ENCODE measurements around the gene SYT17. TPM values are rescaled to one million over a fixed set of nuclear protein-coding genes. Genes with fewer than 3 reads are reported as not detected.

Gene SYT17
- total RNA-seq, 2 experiments from 2014 or later: not detected

DNA sequence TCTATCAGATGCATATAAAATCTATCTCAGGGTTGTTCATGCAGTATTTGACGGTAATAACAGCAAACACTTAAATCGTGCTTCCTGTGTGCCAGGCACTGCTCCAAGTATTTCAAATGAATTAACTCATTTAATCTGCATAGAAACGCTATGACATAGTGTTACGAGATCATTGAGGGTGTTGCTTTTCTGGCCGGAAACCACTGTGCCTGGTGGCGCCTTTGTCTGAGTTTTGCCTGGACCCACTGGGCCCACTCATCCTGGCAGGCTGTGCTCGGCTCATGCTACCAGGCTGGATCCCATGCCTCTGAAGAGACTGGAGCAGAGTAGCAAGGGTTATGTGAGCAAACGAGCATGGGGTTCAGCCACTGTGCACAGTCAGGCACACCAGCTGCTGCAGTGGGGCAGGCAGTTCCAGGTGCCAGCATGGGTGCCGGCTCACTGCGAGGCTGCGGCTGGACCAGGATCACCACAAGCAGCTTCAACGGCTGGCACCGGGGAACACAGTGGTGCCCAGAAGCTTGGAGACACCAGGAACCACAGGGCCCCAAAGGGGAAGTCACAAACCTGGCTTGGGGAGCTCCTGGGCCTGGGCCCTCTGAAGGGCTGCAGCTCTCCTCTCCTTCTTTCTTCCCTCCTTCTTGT is 71.6 kb downstream of the SYT17 start:
- no peak for DNase-seq
- ChIA-PET CTCF (interaction anchor here (0.6 kb wide), 1 partner anchor 55 kb away, joined by 4 read pairs; no protein-coding TSS in a partner anchor), POLR2A (no interaction called here)
- Mint-ChIP-seq H3K9me3 (peaks cover 19% of the 10 kb centered on the region), H3K36me3 (ENCODE audit: low read depth) (no peaks in the 10 kb centered on the region), H3K4me1 (no peaks in the 10 kb centered on the region), H3K4me3 (no peak overlapping the region), H3K27ac (no peak overlapping the region), H3K27me3 (no peaks in the 10 kb centered on the region)

GRCh38 chr16:19240494-19240893 is 72.5 kb downstream of the SYT17 start:
- POLR2A ChIA-PET: no interaction called here
- Mint-ChIP-seq H3K4me3 (no peak overlapping the region), H3K27me3 (no peaks in the 10 kb centered on the region), H3K4me1 (no peaks in the 10 kb centered on the region), H3K27ac (no peak overlapping the region), H3K36me3 (ENCODE audit: low read depth) (no peaks in the 10 kb centered on the region), H3K9me3 (peaks cover 12% of the 10 kb centered on the region)
- CTCF ChIA-PET: no interaction called here
- no peak for DNase-seq

- Mint-ChIP-seq H3K4me1 (no peaks in the 10 kb centered on the region), H3K4me3 (no peak overlapping the region), H3K27ac (no peak overlapping the region), H3K27me3 (no peaks in the 10 kb centered on the region), H3K36me3 (ENCODE audit: low read depth) (no peaks in the 10 kb centered on the region), H3K9me3 (peaks cover 9% of the 10 kb centered on the region)
- ChIA-PET CTCF (no interaction called here), POLR2A (no interaction called here)
- DNase-seq: no peak
These were observed 73.5 kb downstream of the SYT17 start for GRCh38 chr16:19241512-19241911.

DNA sequence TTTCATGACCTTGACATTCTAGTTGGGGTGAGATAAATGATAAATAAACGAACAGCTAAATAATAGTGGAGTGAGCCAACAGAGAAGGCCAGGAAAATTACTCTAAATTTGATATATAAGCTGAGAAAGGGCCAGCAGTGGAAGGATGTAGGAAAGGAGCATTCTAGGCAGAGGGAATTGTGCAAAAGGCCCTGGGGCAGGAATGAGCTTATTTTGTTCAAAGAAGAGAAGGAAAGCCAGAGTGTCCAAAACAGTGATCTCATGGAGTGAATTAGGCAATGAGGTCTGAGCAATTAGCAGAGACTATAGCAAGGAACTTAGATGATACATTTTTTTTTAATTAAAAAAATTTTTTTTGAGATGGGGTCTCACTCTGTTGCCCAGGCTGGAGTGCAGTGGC is 74.1 kb downstream of the SYT17 start:
- H3K27me3 Mint-ChIP-seq: no peaks in the 10 kb centered on the region
- no peak overlapping the region for H3K4me3 Mint-ChIP-seq
- ChIA-PET POLR2A (no interaction called here), CTCF (no interaction called here)
- DNase-seq: no peak
- no peaks in the 10 kb centered on the region for H3K36me3 Mint-ChIP-seq (ENCODE audit: low read depth)
- H3K27ac Mint-ChIP-seq: no peak overlapping the region
- peaks cover 9% of the 10 kb centered on the region for H3K9me3 Mint-ChIP-seq
- no peaks in the 10 kb centered on the region for H3K4me1 Mint-ChIP-seq

DNA sequence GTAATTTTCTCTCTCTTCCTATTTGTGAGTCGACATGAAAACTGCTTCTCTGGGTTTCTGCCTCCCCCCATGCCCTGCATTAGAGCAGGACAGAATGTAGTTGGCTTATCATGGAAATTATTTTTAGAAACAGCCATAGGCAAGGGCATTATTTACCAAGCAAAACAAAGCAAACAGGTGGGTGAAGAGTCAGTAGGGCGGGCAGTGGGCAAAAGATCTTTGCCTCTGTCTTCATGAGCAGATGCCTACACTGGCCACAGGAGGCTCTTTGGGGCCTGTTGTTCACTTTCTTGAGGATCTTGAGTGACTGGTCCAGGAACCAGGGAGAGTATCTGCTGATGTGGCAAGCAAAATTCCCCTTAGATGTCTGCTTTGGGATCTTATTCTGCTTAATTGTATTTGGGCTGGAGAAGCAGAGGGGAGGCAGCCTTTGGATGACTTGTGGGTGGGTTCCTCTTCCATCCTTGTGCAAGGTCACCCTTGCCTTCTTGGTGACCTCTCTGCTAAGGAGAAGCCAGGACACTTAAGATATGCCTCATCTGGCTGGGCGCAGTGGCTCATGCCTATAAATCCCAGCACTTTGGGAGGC is 75.0 kb downstream of the SYT17 start:
- ChIA-PET CTCF (no interaction called here), POLR2A (no interaction called here)
- Mint-ChIP-seq H3K4me1 (no peaks in the 10 kb centered on the region), H3K36me3 (ENCODE audit: low read depth) (no peaks in the 10 kb centered on the region), H3K27me3 (no peaks in the 10 kb centered on the region), H3K9me3 (peaks cover 4% of the 10 kb centered on the region), H3K27ac (no peak overlapping the region), H3K4me3 (no peak overlapping the region)
- DNase-seq: no peak

- no peak for DNase-seq
- ChIA-PET POLR2A (no interaction called here), CTCF (no interaction called here)
- Mint-ChIP-seq H3K4me1 (no peaks in the 10 kb centered on the region), H3K36me3 (ENCODE audit: low read depth) (no peaks in the 10 kb centered on the region), H3K9me3 (peaks cover 4% of the 10 kb centered on the region), H3K27me3 (no peaks in the 10 kb centered on the region), H3K27ac (no peak overlapping the region), H3K4me3 (no peak overlapping the region)
These were observed 77.4 kb downstream of the SYT17 start for GRCh38 chr16:19245326-19245925.

DNA sequence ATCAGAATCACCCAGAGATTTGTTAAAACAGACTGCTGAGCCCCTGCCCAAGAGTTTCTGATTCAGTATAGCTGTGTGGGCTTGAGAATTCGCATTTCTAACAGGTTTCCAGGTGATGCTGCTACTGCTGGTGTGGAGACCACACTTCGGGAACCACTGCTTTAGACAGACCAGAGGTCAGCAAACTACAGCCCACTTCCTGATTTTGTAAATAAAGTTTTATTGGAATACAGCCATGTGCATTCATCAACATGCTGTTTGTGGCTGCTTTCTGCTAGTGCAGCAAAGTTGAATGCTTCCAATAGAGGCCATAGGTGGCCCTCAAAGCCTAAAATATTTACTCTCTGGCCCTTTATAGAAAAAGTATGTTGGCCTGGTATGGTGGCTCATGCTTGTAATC is 84.9 kb downstream of the SYT17 start:
- no peak for DNase-seq
- Mint-ChIP-seq H3K27me3 (peaks cover 2% of the 10 kb centered on the region), H3K27ac (no peak overlapping the region), H3K9me3 (no peaks in the 10 kb centered on the region), H3K4me1 (no peaks in the 10 kb centered on the region), H3K4me3 (no peak overlapping the region), H3K36me3 (ENCODE audit: low read depth) (no peaks in the 10 kb centered on the region)
- ChIA-PET CTCF (no interaction called here), POLR2A (no interaction called here)

DNA sequence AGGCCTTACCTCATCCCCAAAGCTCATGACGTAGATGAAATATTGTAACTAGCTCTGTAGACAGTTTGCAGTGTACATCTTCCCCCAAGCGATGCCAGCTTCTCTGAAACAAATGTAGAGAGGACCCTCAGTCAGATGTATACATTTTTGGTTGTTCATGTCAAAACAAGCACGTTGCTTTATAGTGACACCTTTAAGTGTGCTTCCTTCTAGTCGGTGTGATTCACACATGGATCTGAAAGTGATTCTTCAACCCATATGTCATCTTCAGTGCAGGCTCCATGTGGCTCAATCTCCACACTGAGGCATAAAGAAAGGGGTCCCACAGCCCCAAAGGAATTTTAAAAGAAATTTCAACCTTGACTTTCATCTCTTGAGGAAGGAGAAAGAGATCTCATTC is 86.6 kb downstream of the SYT17 start:
- peaks cover 2% of the 10 kb centered on the region for H3K27me3 Mint-ChIP-seq
- DNase-seq: no peak
- ChIA-PET CTCF (no interaction called here), POLR2A (no interaction called here)
- H3K9me3 Mint-ChIP-seq: no peaks in the 10 kb centered on the region
- H3K4me3 Mint-ChIP-seq: no peak overlapping the region
- no peaks in the 10 kb centered on the region for H3K4me1 Mint-ChIP-seq
- H3K36me3 Mint-ChIP-seq (ENCODE audit: low read depth): no peaks in the 10 kb centered on the region
- H3K27ac Mint-ChIP-seq: no peak overlapping the region

GRCh38 chr16:19264123-19264673 is 96.2 kb downstream of the SYT17 start:
- H3K9me3 Mint-ChIP-seq: peaks cover 6% of the 10 kb centered on the region
- no peaks in the 10 kb centered on the region for H3K4me1 Mint-ChIP-seq
- H3K27ac Mint-ChIP-seq: no peak overlapping the region
- H3K4me3 Mint-ChIP-seq: no peak overlapping the region
- no peak for DNase-seq
- ChIA-PET POLR2A (no interaction called here), CTCF (interaction anchor here (0.7 kb wide), 1 partner anchor 38 kb away, joined by 6 read pairs; no protein-coding TSS in a partner anchor)
- H3K27me3 Mint-ChIP-seq: peaks cover 4% of the 10 kb centered on the region
- no peaks in the 10 kb centered on the region for H3K36me3 Mint-ChIP-seq (ENCODE audit: low read depth)

DNA sequence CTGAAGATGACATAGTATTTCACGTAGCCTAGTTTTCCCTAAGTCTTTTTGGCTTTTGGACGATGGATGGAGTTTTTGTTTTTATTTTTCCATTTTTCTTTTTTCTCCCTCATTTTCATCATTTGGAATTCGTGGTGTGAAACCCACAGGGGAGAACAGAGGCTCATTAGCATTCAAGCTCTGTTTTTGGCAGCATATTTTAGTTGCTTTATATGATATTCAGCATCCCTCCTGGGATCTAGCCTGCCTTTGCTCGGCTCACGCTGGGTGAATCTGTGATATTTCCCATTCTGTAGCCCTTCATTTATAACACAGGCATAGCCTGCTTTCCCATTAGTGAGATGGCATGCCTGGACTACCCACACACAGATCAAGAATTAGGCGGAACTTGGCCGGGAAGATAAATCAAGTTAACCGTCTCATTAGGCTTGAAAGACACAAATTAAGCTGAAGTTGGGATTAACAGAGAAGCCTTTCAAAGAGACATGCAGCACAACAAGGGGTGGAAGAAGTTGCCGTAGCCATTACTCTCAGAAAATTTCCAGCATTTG is 97.4 kb downstream of the SYT17 start:
- CTCF ChIA-PET: no interaction called here
- POLR2A ChIA-PET: no interaction called here

DNA sequence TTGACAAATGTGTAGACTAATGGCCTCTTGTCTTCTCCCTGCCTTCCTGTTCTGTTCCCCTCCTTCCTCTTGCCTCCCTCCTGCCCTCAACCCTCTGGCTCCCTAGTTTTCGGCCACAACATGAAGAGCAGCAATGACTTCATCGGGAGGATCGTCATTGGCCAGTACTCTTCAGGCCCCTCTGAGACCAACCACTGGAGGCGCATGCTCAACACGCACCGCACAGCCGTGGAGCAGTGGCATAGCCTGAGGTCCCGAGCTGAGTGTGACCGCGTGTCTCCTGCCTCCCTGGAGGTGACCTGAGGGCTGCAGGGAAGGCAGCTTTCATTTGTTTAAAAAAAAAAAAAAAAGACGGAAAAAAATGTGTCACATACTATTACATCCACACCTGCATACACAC is 98.7 kb downstream of the SYT17 start:
- Mint-ChIP-seq H3K27ac (no peak overlapping the region), H3K4me1 (no peaks in the 10 kb centered on the region), H3K36me3 (ENCODE audit: low read depth) (no peaks in the 10 kb centered on the region), H3K9me3 (peaks cover 6% of the 10 kb centered on the region), H3K27me3 (peaks cover 2% of the 10 kb centered on the region), H3K4me3 (no peak overlapping the region)
- ChIA-PET POLR2A (no interaction called here), CTCF (no interaction called here)
- no peak for DNase-seq

More for the DNA sequence above, 97.4 kb downstream of the SYT17 start:
- Mint-ChIP-seq H3K36me3 (ENCODE audit: low read depth) (no peaks in the 10 kb centered on the region), H3K4me3 (no peak overlapping the region), H3K4me1 (no peaks in the 10 kb centered on the region), H3K27me3 (peaks cover 4% of the 10 kb centered on the region), H3K27ac (no peak overlapping the region), H3K9me3 (peaks cover 6% of the 10 kb centered on the region)
- no peak for DNase-seq

DNA sequence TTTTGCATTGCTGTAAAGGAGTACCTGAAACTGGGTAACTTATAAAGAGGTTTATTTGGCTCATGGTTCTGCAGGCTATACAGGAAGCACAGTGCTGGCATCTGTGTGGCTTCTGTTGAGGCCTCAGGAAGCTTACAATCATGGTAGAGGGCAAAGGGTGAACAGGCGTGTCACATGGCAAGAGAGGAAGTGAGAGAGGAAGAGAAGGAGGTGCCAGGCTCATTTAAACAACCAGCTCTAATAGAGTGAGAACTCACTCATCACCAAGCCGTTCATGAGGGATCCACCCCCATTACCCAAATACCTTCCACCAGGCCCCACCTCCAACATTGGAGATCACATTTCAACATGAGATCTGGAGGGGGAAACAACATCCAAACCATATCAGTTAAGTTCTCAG is 101.1 kb downstream of the SYT17 start:
- ChIA-PET CTCF (no interaction called here), POLR2A (no interaction called here)
- Mint-ChIP-seq H3K36me3 (ENCODE audit: low read depth) (no peaks in the 10 kb centered on the region), H3K27ac (no peak overlapping the region), H3K27me3 (no peaks in the 10 kb centered on the region), H3K4me3 (no peak overlapping the region), H3K4me1 (no peaks in the 10 kb centered on the region), H3K9me3 (peaks cover 6% of the 10 kb centered on the region)
- DNase-seq: no peak

DNA sequence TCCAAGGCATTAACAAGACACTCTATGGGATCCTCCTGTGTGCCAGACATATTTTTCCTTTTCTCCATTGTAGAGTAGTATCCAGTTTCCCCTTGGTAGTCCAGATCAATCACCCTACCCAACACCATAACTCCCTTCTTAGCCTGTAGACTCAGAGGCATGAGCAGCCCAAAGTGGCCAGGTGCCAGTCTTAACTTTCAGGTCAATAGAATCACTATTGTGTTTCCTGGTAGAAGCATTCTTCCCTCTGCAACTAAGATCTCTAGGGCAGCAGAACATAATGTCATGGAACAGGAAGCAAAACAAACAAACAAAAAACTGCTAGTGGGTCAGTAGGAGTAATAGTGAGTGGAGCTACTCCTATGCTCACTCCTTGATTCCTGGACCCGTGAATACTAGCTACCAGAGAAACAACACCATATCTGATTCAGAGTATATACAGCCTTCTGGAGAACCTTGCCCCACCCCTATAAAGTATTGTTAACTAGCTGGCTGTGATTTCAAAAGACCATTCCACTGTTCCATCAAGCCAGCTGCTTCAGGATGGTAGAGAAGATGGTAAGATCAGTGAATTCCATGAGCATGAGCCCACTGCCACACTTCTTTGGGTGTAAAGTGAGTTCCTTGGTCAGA is 106.2 kb downstream of the SYT17 start:
- Mint-ChIP-seq H3K27me3 (no peaks in the 10 kb centered on the region), H3K4me1 (no peaks in the 10 kb centered on the region), H3K27ac (no peak overlapping the region), H3K36me3 (ENCODE audit: low read depth) (no peaks in the 10 kb centered on the region), H3K4me3 (no peak overlapping the region), H3K9me3 (no peaks in the 10 kb centered on the region)
- POLR2A ChIA-PET: no interaction called here
- DNase-seq: no peak
- CTCF ChIA-PET: interaction anchor here (0.6 kb wide), 1 partner anchor 310 kb away, joined by 3 read pairs; no protein-coding TSS in a partner anchor

Measured in activated CD4-positive, alpha-beta memory T cell treated with anti-CD3 and anti-CD28 coated beads, Interleukin-2, amount 10 ng/mL, durations not matched to agents 7 days and 5 days (primary cell).